ENCODE results near the gene KPNA1.

Gene KPNA1

DNA sequence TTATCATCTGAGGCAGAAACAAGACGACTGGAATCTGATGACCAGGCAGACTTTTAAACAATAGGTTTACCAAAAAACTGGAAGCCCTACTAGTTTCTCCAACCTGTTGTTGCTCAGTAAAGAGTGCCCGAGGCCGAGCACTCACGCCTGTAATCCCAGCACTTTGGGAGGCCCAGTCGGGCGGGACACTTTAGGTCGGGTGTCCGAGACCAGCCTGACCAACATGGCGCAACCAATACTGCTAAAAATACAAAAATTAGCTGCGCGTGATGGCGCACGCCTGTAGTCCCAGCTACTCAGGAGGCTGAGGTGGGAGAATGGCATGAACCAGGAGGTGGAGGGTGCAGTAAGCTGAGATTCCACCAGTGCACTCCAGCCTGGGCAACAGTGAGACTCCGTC is 97.8 kb downstream of the KPNA1 start:
- DNase-seq (ENCODE audit: extremely low read depth in 1 of 2, low read depth in 1 of 2), result no peak

DNA sequence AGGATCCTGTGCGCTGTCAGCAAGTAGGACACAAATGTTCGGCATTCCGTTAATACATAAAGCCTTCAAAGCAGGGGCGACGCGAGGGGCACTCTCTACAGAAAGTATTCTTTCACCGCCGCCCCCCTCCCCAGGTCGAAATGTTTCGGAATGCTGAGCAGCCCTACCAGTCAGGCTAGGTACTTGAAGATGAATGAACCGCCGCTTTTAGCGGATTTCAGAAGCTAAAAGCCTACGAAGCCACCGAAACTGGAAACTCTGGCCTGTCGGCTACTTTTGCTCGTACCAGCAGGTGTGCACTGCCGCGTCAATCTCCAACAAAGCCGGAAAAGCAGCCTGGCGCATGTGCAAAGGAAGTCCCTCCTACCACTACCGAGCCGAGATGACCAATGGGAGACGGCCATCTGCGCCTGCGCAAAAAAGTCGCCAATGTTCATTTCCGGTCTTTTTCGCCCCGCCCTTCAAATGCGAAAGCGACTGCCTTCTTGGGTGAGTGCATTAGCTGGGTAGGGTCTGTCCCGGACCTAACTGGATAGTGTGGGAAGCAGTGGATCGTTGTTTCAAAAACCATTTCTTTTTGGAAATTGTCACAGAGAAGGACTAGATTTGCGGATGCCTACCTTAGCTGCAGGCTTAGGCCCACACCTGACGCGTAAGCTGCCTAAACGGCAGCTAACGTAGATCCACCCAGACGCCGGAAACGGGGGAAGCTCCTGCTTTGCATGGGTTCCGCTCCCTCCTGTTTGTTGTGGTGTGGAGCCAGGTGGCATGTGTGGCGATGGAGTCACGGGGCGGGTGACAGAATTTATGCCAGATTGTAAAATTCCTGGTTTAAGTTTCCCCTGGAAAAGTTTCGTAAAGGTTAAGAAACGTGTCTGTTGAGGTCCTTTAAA is 98.7 kb downstream of the KPNA1 start, which contains the start of gene WDR5B:
Gene WDR5B, minus strand, starts transcription at position 301 of the 893 bp plus-strand sequence. CDS start 534 bp downstream, outside the sequence.
- DNase-seq (ENCODE audit: extremely low read depth in 1 of 2, low read depth in 1 of 2), result peak; percentile 96 to 97

DNA sequence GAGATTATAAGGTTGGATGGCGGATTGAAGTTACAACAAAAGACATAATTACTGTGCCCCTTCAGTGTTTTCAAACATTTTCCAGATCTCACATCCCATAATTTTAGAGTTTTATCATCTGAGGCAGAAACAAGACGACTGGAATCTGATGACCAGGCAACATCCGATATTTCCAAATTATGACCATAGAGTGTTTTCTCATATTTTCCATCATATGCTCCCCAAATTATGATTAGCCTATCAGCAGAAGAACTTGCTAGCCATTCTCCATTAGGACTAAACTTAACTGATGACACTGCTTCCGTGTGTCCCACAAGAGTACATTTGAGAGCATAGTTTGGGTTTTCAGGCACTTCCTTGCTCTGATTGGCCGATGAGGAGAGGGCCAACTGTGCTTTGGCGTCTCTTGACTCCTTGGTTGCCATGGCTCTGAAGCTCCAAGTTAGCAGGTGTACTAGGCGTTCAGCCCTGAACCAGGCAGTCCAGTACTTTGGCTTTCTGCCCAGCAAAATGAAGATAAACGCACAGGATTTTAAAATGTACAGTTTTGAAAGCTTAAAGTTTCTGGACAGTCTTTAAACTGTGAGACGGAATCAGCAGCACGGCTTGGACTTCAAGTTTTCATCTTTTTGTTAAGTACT is 99.5 kb downstream of the KPNA1 start:
- DNase-seq (ENCODE audit: extremely low read depth in 1 of 2, low read depth in 1 of 2), result no peak

DNA sequence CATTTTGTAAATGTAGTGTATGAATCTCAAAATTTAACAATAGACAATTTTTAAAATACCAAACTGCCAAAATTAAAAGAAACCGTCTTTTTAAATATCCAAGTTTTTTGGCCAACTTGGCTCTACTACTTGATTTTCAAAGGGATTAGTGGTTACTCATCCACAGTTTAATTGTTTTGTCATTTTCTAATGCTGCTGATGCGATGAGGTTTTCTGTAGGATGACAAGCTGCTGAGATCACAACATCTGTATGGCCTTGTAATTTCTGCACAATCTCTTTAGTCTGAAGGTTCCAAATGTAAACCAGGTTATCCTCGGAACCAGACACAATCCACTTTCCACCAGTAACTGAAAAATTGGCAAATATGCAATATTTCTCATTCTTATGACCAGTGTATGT is 100.3 kb downstream of the KPNA1 start:
- DNase-seq (ENCODE audit: extremely low read depth in 1 of 2, low read depth in 1 of 2), result no peak

DNA sequence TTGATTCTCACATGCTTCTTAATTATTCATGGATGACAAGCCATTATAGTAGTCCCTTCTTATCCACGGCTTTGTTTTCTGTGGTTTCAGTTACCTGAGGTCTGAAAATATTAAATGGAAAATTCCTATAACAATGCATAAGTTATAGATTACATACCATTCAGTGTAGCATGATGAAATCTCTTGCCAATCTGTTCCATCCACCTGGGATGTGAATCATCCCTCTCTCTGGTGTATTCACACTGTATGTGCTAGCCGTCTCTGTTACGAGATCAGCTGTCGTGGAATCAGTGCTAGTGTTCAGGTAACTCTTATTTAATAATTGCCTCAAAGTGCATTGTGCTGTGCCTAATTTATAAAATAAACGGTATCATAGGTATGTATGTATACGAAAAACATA is 104.1 kb downstream of the KPNA1 start:
- DNase-seq (ENCODE audit: extremely low read depth in 1 of 2, low read depth in 1 of 2), result no peak

DNA sequence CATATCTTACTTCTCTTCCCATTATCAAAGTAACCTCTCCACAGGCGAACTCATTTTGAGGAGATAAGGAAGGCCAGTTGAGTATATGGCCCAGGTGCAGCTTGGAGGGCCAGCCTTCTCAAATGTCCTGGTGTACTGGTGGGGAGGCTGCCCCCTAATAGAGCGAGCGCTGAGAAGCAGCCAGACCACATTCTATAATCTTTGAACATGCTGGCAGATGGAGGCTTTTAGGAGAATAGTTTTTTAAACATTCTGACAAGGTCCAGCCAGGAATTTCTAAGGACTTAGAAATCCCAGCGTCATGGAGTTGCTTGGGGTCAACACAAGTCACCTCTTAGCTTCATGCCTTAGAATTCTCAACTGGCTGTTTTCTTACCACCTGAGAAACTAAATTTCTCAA is 104.6 kb downstream of the KPNA1 start:
- DNase-seq (ENCODE audit: extremely low read depth in 1 of 2, low read depth in 1 of 2), result no peak

DNA sequence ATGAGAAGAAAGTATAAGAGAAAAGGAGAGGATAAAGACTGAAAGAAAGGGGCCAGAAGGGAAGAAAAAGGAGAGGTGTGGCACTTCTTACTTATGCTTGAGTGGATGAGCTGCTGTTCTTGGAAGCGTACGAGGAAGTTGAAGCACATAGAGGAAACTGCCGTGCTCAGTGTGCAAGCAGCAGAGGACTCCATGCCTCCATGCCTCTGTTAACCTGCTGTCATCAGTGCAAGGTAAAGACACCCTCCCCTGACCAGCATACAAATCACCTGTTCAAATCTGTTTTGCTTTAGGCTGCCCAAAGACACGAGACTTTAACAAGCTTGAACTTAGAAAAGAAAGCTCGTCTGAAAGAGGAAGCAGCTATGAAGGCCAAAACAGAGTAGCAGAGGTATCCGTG is 105.3 kb downstream of the KPNA1 start:
- DNase-seq (ENCODE audit: extremely low read depth in 1 of 2, low read depth in 1 of 2), result no peak

DNA sequence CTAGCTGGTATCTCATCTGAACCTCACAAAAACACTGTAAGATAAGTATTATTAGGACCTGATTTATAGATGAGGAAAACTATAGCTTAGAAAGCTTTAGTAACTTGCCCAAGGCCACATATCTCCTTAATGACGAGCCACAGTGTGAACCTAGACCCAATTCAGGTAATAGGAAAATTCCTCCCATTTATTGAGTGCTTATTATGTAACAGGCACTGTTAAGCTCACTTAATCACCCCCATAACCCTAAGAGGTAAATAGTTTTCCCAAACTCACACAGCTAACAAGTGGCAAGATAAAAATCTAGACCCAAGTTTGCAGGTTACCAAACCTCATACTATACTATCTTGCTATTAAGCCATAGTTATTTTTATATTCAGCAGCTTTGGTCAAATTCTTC is 106.8 kb downstream of the KPNA1 start:
- no peak for DNase-seq (ENCODE audit: extremely low read depth in 1 of 2, low read depth in 1 of 2)

DNA sequence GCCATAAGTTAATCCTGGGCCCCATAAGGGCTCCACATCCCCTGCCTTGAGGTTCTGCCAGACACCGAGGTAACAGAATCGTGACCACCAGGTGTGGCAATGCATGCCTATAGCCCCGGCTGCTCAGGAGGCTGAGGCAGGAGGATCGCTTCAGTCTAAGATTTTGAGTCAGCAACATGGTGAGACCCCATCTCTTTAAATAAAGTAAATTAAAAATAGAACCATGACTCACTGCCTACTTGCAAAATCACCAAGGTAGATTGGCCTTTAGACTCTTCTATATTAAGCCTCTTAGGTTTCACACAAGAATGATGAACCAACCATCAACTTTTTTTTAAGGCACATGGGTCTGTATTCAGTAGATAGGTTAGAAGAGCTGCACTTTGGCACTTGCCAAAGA is 108.5 kb downstream of the KPNA1 start:
- no peak for DNase-seq (ENCODE audit: extremely low read depth in 1 of 2, low read depth in 1 of 2)

DNA sequence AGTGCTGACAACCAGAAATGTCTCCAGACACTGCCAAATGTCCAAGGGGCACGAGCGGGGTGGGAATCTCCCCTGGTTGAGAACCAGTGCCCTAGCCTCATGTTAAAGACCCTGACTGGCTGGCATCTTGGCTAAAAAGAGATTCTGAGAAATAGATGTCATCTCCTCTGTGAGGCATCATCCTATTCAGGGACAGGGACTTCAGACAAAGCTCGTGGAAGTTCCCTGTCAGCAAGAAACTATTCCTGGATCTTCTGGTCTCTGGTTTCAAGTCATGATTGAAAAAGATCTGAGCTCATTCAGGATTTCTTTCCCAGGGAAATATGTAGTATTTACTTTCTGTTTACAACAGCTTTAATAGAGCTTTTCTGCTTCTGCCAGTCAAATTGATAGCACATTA is 109.7 kb downstream of the KPNA1 start:
- no peak for DNase-seq (ENCODE audit: extremely low read depth in 1 of 2, low read depth in 1 of 2)

DNA sequence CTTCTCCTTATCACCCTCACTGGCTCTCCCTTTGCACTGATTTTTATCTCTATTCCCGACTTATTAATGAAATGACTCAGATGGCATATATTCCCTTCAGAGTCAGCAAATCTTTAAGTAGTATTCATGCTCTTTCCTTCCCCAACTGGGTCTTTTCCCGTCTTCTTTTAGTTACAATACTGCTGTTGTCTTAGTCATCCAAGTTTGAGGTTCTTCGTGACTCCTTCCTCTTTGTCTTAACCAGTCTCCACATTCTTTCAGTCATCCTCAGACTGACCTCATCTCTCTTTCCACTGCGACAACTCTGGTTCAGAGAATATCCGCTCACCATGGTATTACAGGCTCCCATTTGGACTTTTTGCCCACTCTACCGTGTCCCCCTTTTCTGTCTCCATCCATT is 111.2 kb downstream of the KPNA1 start:
- DNase-seq (ENCODE audit: extremely low read depth in 1 of 2, low read depth in 1 of 2), result no peak

DNA sequence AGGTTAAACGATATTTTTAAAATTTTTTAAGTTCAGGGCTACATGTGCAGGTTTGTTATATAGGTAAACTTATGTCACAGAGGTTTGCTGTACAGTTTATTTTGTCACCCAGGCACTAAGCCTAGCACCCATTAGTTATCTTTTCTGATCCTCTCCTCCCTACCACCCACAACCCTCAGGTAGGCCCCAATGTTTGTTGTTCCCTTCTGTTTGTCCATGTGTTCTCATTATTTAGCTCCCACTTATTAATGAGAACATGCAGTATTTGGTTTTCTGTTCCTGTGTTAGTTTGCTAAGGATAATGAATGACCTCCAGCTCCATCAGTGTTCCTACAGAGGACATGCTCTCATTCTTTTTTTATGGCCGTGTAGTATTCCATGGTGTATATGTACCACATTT is 115.8 kb downstream of the KPNA1 start:
- no peak for DNase-seq (ENCODE audit: extremely low read depth in 1 of 2, low read depth in 1 of 2)

DNA sequence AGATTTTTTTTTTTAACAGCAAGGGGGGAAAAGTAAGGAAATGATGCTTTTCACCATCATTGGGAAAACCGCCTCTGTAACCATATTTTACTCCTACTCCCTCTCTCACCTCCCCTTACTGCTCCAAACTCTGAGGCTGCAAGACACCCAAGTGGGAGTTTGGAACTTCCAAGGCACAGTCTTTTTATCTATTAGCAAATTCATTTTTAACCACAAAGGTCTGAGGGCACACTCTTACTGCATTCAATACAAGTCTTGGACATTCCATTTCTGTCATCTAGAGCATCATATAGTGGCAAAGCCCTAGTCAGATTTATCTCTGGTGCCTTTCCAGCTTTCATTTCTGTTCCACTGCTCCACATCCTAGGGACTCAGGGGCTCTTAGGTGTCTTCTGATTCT is 117.5 kb downstream of the KPNA1 start:
- DNase-seq (ENCODE audit: extremely low read depth in 1 of 2, low read depth in 1 of 2), result no peak

DNA sequence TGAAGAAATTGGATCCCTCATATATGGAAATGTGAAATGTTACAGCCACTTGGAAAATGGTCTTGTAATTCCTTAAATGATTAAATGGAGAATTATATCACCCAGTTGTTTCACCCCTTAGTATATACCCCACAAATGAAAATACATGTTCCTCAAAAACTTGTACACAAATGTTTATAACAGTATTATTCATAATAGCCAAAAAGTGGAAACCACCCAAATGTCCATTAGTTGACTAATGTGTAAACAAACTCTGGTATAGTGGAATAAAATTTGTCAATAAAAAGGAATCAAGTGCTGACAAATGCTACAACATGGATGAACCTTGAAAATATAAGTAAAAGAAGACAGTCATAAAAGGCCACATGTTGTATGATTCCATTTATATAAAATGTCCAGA is 118.2 kb downstream of the KPNA1 start:
- DNase-seq (ENCODE audit: extremely low read depth in 1 of 2, low read depth in 1 of 2), result no peak

DNA sequence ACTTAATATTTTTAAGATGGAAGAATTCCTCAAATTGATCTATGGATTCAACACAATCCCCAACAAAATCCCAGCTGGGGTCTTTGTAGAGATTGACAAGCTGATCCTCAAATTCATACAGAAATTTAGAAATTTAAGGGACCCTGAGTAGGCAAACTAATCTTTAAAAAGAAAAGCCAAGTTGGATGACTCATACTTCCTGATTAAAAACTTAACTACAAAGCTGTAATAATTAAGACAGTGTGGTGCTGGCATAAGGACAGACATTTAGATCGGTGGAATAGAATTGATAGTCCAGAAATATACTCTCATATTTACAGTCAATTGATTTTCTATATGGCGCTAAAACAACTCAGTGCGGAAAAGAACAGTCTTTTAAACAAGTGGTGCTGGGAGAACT is 119.2 kb downstream of the KPNA1 start:
- DNase-seq (ENCODE audit: extremely low read depth in 1 of 2, low read depth in 1 of 2), result no peak

DNA sequence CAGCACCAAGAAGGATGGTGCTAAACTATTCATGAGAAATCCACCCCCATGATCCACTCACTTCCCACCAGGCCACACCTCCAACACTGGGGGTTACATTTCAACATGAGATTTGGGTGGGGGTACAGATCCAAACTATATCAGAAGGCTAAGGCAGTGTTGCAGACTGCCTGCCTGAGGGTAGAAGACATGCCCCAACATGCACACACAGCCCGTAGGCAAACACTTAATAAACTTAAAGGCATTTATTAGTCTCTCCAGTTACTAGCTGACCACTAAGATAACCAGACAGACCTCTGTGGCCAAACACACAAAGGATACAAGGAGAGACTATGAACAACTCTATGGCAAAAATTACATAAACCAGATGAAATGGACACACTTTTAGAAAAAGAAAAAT is 120.6 kb downstream of the KPNA1 start:
- no peak for DNase-seq (ENCODE audit: extremely low read depth in 1 of 2, low read depth in 1 of 2)

DNA sequence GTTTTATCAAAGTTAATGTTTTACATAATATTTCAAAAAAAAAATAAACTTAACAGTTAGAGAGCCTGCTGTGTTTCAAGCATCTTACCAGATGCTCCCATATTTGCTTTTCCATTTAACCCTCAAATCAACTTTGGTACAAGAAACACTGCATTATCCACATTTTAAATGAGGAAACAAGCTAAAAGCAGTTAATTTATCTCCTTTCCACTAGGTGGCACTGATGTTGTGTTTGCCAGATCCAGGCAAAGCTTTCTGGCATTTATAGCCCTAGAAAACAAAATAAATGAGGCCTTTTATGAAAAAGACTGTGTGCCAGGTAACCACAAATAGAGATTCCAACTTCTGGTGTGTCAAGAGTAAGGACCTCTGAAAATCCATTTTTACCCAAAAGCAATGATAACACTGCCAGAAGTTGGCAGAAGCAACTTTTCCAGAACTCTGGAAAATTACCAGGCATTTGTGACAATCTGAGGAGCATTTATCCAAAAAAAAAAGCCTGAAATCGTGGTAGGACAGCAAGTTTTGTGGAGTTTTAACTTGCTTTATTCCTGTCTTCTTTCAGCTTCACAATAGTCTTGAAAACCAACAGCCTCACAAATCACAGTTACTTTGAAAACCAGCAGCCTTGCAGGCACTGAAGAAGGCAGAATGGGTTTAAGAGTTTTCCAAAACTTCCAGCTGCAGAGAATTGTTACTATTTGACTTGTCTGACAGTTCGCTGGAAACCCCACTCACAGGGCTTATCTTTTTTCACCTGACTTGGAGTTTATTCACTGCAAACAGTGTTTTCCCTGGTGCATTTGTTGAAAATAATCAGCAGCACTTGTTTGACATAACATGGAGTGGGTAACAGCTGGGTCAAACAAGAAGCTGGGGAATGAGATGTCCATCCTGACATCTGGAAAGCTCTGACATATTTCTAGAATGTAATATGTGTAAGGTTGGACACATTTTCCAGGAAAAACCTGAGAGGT is 121.6 kb downstream of the KPNA1 start:
- no peak for DNase-seq (ENCODE audit: extremely low read depth in 1 of 2, low read depth in 1 of 2)

DNA sequence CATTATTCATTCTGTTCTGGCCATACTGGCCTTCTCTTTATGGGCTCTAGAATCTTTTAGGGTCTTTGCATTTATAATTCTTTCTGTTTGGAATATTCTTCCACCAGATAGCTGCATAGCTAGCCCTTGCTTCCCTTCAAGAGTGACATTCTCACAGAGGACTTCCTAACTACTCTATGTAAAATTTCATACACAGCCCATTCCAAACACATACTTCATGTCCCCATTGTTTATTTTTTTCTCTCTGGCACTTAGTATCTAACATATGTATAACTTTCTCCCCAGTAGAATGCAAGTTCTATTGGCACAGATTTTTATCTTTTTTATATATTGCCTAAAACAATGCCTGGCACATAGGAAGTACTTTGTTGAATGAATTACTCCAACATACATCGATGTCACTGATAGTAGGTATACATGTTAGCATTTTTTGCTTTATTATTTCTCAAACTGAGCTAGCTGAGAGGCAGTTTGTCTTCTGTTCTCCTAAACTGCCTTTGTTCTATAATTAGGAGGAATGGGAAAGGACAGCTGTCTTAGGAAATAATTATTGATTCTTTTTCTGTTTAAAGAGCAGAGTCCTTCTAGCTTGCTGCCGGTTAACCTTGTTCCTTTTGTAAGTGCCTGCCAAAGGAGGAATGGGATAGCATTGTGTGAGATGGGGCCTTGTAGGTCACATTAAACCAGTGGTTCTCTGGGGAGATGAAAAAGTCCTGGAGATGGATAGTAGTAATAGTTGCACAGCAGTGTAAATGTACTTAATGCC is 122.9 kb downstream of the KPNA1 start:
- no peak for DNase-seq (ENCODE audit: extremely low read depth in 1 of 2, low read depth in 1 of 2)

DNA sequence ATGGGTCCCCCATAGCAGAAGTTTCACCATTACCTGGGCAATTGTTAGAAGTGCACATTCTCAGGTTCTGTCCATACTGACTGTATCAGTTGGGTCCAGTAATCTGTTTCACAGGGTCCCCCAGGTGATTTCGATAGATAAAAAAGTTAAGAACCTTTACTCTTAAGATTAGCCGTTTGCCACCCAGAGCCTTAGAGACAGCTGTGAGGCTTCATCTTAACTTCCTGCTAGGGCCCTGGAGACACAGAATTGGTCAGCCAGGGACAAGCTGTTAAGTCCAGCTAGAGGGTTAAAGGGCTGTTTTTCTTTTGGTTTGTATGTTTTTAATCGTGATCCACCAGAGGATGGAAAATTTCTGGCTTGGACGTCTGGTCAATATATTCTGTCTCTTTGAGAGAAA is 124.1 kb downstream of the KPNA1 start:
- no peak for DNase-seq (ENCODE audit: extremely low read depth in 1 of 2, low read depth in 1 of 2)

DNA sequence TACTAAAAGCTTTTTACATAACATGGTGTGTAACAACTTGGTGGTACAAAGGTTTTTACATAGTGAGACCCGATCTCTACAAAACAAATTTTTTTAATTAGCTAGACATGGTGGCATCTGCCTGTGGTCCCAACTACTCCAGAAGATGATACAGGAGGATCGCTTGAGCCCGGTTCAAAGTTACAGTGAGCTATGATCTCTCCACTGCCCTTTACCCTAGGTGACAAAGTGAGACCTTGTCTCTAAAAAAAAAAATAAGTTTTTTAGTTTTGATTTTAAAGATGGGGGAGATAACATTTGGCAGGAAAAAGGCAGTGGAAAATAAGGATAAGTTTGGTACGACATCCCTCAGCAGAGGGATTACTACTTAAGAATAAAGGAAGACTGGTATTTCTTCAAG is 124.8 kb downstream of the KPNA1 start:
- DNase-seq (ENCODE audit: extremely low read depth in 1 of 2, low read depth in 1 of 2), result no peak

Measured in stimulated activated CD8-positive, alpha-beta memory T cell treated with anti-CD3 and anti-CD28 coated beads, Interleukin-7, amount 100 ng/mL, for 48 hours (primary cell).